GM12878 (cell line): Measurements from ENCODE around the gene PTPRM. TPM values are rescaled to one million over a fixed set of nuclear protein-coding genes. Genes with fewer than 3 reads are reported as not detected.

ENCODE experiments used
- ATAC-seq: fragments of 200-7000 bp; cut with Tn5 transposase; 3 replicates; pipeline ENCODE4 v1.9.1; 2020; ENCODE audit warnings: mild to moderate bottlenecking, moderate library complexity
- Bru-seq: library from RNA; stranded (reverse); fragments of 400-500 nt; gene quantifications from one replicate; lab custom pipeline; 2021; lab: Mats Ljungman, UMichigan
- BruChase-seq, 2 experiments: library from RNA; stranded (reverse); fragments of 400-500 nt; gene quantifications; one replicate each; lab custom pipeline; 2021; lab: Mats Ljungman, UMichigan
- BruUV-seq: library from RNA; stranded (reverse); fragments of 400-500 nt; replicated peaks from 2 replicates; lab custom pipeline; 2021; lab: Mats Ljungman, UMichigan
- CTCF ChIA-PET: fragments of 300-600 bp; sonication (Branson Sonifier 250); formaldehyde crosslinking; extraction: SDS; loops from one replicate; lab custom pipeline; 2021; ENCODE audit warnings: inconsistent platforms; lab: Yijun Ruan, JAX
- POLR2A ChIA-PET: fragments of 350-600 bp; formaldehyde crosslinking; extraction: SDS; loops from one replicate; lab custom pipeline; 2021; ENCODE audit warnings: inconsistent platforms; lab: Charles Lee
- RAD21 ChIA-PET: fragments of 300-600 bp; sonication (Branson Sonifier 250); formaldehyde crosslinking; loops from one replicate; lab custom pipeline; 2023; ENCODE audit warnings: antibody characterized with exemption; ENCODE audit not compliant: unreplicated experiment; lab: Charles Lee
- SMC1A ChIA-PET: fragments of 300-600 bp; sonication (Branson Sonifier 250); formaldehyde crosslinking; loops from one replicate; lab custom pipeline; 2023; ENCODE audit not compliant: unreplicated experiment, uncharacterized antibody; lab: Charles Lee
- DNase-seq: peaks from one replicate; pipeline ENCODE4 v3.0.0-alpha.2; 2011; ENCODE audit warnings: low read depth, low spot score
- FAIRE-seq: peaks from 3 replicates; lab custom pipeline; 2011; peaks lifted over from hg19 to GRCh38; lab: Jason Lieb, UNC
- H2AFZ ChIP-seq: 2 replicates; pipeline ENCODE4 v1.6.0; 2011; ENCODE audit warnings: low read depth, low read length, control low read depth; ENCODE audit not compliant: control insufficient read depth
- H3K27ac ChIP-seq: 2 replicates; pipeline ENCODE4 v1.5.1; 2011; ENCODE audit warnings: control low read depth; ENCODE audit not compliant: control insufficient read depth, insufficient read depth
- H3K27me3 ChIP-seq, 2 experiments: replicated peaks in 1 of 2; 2 replicates each; pipeline versions ENCODE4 v1.6.0 to v1.6.1; 2011; ENCODE audit warnings: low read length in 1 of 2; ENCODE audit not compliant: control insufficient read depth in 2 of 2, insufficient read depth in 2 of 2
- H3K36me3 ChIP-seq, 2 experiments: 2 replicates each; pipeline ENCODE4 v1.5.1; 2011; ENCODE audit warnings: low read length in 1 of 2; ENCODE audit not compliant: control insufficient read depth in 2 of 2, insufficient read depth in 2 of 2
- H3K4me1 ChIP-seq: 2 replicates; pipeline ENCODE4 v1.6.1; 2011; ENCODE audit warnings: mild to moderate bottlenecking, low read length, moderate library complexity, mixed read lengths; ENCODE audit not compliant: control insufficient read depth, insufficient read depth
- H3K4me2 ChIP-seq: 2 replicates; pipeline ENCODE4 v1.6.0; 2011; ENCODE audit warnings: control low read depth; ENCODE audit not compliant: control insufficient read depth, insufficient read depth
- H3K4me3 ChIP-seq: fragments of 200-600 bp; sonication (generic); 2 replicates; pipeline ENCODE4 v1.5.1; 2016
- H3K79me2 ChIP-seq: 2 replicates; pipeline ENCODE4 v1.6.0; 2011; ENCODE audit warnings: low read length; ENCODE audit not compliant: control insufficient read depth, insufficient read depth
- H3K9ac ChIP-seq: 2 replicates; pipeline ENCODE4 v1.8.0; 2011; ENCODE audit warnings: low read length, control low read depth, mixed read lengths; ENCODE audit not compliant: control insufficient read depth, insufficient read depth
- H3K9me3 ChIP-seq: replicated peaks from 3 replicates; pipeline ENCODE4 v1.5.1; 2011; ENCODE audit warnings: mild to moderate bottlenecking, low read length; ENCODE audit not compliant: control insufficient read depth, insufficient read depth
- H4K20me1 ChIP-seq: 2 replicates; pipeline ENCODE4 v1.6.0; 2011; ENCODE audit not compliant: control insufficient read depth, insufficient read depth
- BHLHE40 ChIP-seq, 2 experiments: fragments of 450-650 bp in 1 of 2; IDR thresholded peaks; 2 replicates each; pipeline ENCODE4 v1.6.1; 2011 to 2017; ENCODE audit warnings: low read depth in 2 of 2, borderline replicate concordance in 1 of 2, improper control_type of control experiment in 1 of 2, low read length in 1 of 2, mild to moderate bottlenecking in 1 of 2
- ESRRA ChIP-seq: IDR thresholded peaks from 2 replicates; pipeline ENCODE4 v1.6.1; 2012; ENCODE audit warnings: mild to moderate bottlenecking, low read length, improper control_type of control experiment
- IKZF1 ChIP-seq: fragments of 450-650 bp; conservative IDR thresholded peaks from 2 replicates; pipeline ENCODE4 v1.6.1; 2017; ENCODE audit warnings: antibody characterized with exemption, mild to moderate bottlenecking
- SMARCA5 ChIP-seq: fragments of 450-650 bp; IDR thresholded peaks from 2 replicates; pipeline ENCODE4 v1.6.1; 2017; ENCODE audit warnings: mild to moderate bottlenecking
- SUZ12 ChIP-seq: fragments of 200-600 bp; sonication (generic); IDR thresholded peaks from one replicate; pipeline ENCODE4 v1.6.1; 2018; ENCODE audit warnings: antibody characterized with exemption, mild to moderate bottlenecking; ENCODE audit not compliant: unreplicated experiment
- WGBS: methylation state at CpG from one replicate; pipeline ENCODE4 v1.1.6; 2016; ENCODE audit warnings: low lambda C conversion rate; ENCODE audit not compliant: insufficient replicate concordance, insufficient coverage; ENCODE audit errors: missing lambda C conversion rate; 5-methylcytosine and 5-hydroxymethylcytosine counted together
- in situ Hi-C: fragments of 300-500 bp; cut with MboI; formaldehyde crosslinking; loops from 9 replicates; pipeline ENCODE4 v1.14.3; 2018; ENCODE audit warnings: mixed read lengths
- intact Hi-C: fragments of 100-400 bp; cut with micrococcal nuclease; formaldehyde crosslinking; loops from one replicate; pipeline ENCODE4 v1.14.2; 2022; ENCODE audit not compliant: unreplicated experiment
- long read RNA-seq, 2 experiments: library from polyadenylated mRNA; unstranded; transcript quantifications; one replicate each; pipeline ENCODE4 v2.0.0, GENCODE V29; 2019 to 2020
- polyA minus RNA-seq, 3 experiments: library from RNA; depleted of rRNA, polyadenylated mRNA; stranded (reverse); fragments of >200 nt; gene quantifications; 2 replicates each; pipeline ENCODE4 v1.2.3, GENCODE V29; 2011
- polyA plus RNA-seq, 11 experiments: library from polyadenylated mRNA; depleted of rRNA in 4 of 11; unstranded in 6 of 11; stranded (reverse) in 5 of 11; fragments of >200 nt; fragmentation: Nextera tagmentation in 4 of 11; fragmentation: Illumina TruSeq in 1 of 11; extraction: Ambion mirVana in 4 of 11; extraction: Trizol in 1 of 11; gene quantifications; 1 replicate in 1 of 11; 2 replicates in 10 of 11; pipeline versions ENCODE4 v1.2.1 to v1.2.3, GENCODE V29; 2011 to 2016; ENCODE audit warnings: inconsistent platforms in 2 of 11, missing spikeins in 2 of 11, low read depth in 1 of 11
- total RNA-seq, 4 experiments: library from RNA; depleted of rRNA in 3 of 4; stranded (reverse); fragments of >200 nt in 3 of 4; fragmentation: Illumina TruSeq in 1 of 4; extraction: Trizol in 1 of 4; gene quantifications; 2 replicates each; pipeline versions ENCODE4 v1.2.1 to v1.2.3, GENCODE V29; 2013 to 2021
- TF ChIP-seq, protein P1 (sequence below), 3 experiments: IDR thresholded peaks in 2 of 3; conservative IDR thresholded peaks in 1 of 3; 2 replicates each; pipeline ENCODE4 v1.5.1; 2011; ENCODE audit warnings: low read depth in 3 of 3, low read length in 3 of 3, mild to moderate bottlenecking in 3 of 3, control low read depth in 2 of 3, moderate library complexity in 2 of 3, inconsistent platforms in 1 of 3, mixed read lengths in 1 of 3; ENCODE audit not compliant: control insufficient read depth in 2 of 3, insufficient read depth in 1 of 3; ENCODE audit errors: extremely low read depth in 1 of 3

The PTPRM gene
- 69.9 and 81.0 TPM in 2 replicates for total RNA-seq (2013; cell fraction: nucleolus; rRNA removed)
- total RNA-seq (2014; rRNA removed) (0.68 and 1.0 TPM in 2 replicates), total RNA-seq (2014; rRNA removed; fragmentation: Illumina TruSeq; extraction: Trizol) (0.60 and 0.67 TPM in 2 replicates), total RNA-seq (2021) (1.2 and 1.3 TPM in 2 replicates), polyA plus RNA-seq (2011; rRNA removed) (22.6 and 24.4 TPM in 2 replicates), polyA plus RNA-seq (2014; fragmentation: Illumina TruSeq; extraction: Trizol) (0.72 and 0.86 TPM in 2 replicates), polyA plus RNA-seq (2014; fragmentation: Nextera tagmentation; extraction: Ambion mirVana) (under 1 TPM; 0.07 to 0.13 TPM), polyA plus RNA-seq (2014; rRNA removed) (0.28 and 0.51 TPM in 2 replicates), polyA plus RNA-seq (2016; fragmentation: Nextera tagmentation; extraction: Ambion mirVana) (under 1 TPM; 0.19 to 0.54 TPM), polyA minus RNA-seq (2011; rRNA and poly(A)+ RNA removed) (22.9 TPM in 2 replicates), Bru-seq, nascent RNA (percentile 31 among the genes with signal in this experiment), BruChase-seq, experiment 1, labeled RNA remaining after a 6-hour chase (percentile 24 among the genes with signal in this experiment), BruChase-seq, experiment 2, labeled RNA remaining after a 2-hour chase (percentile 23 among the genes with signal in this experiment)
- 0.50 TPM for polyA plus RNA-seq (2011; ENCODE audit: low read depth)
- 14.4 and 17.1 TPM in 2 replicates for polyA plus RNA-seq (2011; cell fraction: cytosol; rRNA removed)
- polyA plus RNA-seq (2011; cell fraction: nucleus; rRNA removed): 63.3 and 80.8 TPM in 2 replicates
- 0.34 and 1.2 TPM in 2 replicates for polyA plus RNA-seq (2012)
- 4.6 and 11.8 TPM in 2 replicates for polyA minus RNA-seq (2011; cell fraction: cytosol; rRNA and poly(A)+ RNA removed)
- 49.7 and 50.2 TPM in 2 replicates for polyA minus RNA-seq (2011; cell fraction: nucleus; rRNA and poly(A)+ RNA removed)
- long read RNA-seq, experiment 1: 0 reads
- long read RNA-seq, experiment 2, partial matches to known transcripts: 3 of 11 reads
- long read RNA-seq, experiment 2, other reads (novel, unspliced or antisense): 8 of 11 reads

DNA sequence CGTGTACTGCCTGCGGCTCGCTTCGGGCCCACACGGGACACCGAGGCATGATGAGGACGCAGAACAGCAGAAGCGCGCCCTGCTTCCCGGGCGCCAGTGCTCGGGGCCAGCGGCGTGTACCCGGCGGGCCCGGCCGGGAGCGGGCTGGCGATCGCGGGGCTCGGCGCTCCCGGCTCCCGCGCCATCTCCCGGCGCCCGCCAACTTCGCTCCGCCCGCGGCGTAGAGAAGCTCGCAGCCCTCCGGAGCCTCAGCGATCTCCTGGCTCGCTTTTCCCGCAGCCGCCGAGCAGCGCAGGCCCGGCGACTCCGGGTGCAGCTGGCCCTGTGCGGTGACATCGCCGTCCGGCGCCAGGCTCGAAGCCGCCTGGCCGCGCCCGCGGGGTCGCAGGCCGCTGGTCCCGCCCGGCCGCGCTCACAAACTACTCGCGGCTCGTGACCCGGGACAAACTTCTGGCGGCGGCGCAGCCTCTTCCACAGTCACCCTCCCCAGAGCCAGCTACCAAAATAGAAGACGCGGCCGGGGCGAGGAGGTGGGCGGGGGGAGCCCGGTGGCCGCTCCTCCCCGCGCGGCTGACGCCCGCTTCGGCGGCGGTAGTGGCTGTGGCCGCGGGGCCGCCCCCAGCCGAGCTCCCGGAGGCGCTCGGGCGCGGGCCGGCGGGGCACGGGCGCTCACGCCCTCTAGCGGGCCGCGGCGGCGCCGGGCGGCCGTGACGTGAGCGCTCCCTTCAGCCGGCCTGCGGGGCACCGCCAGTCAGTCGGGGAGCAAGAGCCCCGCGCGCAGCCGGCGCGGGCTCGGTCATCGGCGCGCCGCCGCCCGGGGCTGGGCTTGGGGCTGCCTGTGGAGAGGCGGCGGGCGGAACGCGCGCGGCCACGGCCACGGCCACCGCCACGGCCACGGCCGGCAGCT is at the start of gene PTPRM:
TSS of gene PTPRM (plus strand) at position 750 of the 907 bp plus-strand sequence. CDS start 503 bp downstream, outside the sequence.
- in situ Hi-C loops: no loop called here
- ChIA-PET POLR2A (no interaction called here), SMC1A (no interaction called here), CTCF (interaction anchor here (0.9 to 1.1 kb wide), 4 partner anchors 8 to 238 kb away, joined by 3 to 4 read pairs (median 3); no protein-coding TSS in a partner anchor), RAD21 (interaction anchor here (1.0 kb wide), 1 partner anchor 8 kb away, joined by 3 read pairs; no protein-coding TSS in a partner anchor)
- peak within 1 kb of the TSS; percentile 71; the same call in 1 of the 2 replicates for H3K4me2 ChIP-seq
- 44% methylated on average over 37 of the region's 139 CpGs for WGBS
- intact Hi-C loops: loop anchor here (2.0 kb wide), 1 partner anchor 346 kb away; no protein-coding TSS in a partner anchor
- TF ChIP-seq SMARCA5: 0 out of 2 replicates have a peak, but pooled peaks have one; percentile 33
- peak; percentile 33 for TF ChIP-seq IKZF1
- peak; percentile 93 for TF ChIP-seq SUZ12
- TF ChIP-seq, protein P1, sequence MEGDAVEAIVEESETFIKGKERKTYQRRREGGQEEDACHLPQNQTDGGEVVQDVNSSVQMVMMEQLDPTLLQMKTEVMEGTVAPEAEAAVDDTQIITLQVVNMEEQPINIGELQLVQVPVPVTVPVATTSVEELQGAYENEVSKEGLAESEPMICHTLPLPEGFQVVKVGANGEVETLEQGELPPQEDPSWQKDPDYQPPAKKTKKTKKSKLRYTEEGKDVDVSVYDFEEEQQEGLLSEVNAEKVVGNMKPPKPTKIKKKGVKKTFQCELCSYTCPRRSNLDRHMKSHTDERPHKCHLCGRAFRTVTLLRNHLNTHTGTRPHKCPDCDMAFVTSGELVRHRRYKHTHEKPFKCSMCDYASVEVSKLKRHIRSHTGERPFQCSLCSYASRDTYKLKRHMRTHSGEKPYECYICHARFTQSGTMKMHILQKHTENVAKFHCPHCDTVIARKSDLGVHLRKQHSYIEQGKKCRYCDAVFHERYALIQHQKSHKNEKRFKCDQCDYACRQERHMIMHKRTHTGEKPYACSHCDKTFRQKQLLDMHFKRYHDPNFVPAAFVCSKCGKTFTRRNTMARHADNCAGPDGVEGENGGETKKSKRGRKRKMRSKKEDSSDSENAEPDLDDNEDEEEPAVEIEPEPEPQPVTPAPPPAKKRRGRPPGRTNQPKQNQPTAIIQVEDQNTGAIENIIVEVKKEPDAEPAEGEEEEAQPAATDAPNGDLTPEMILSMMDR (IDR thresholded peaks at IDR 0.05 in 2 of 3, conservative IDR thresholded peaks at IDR 0.05 in 1 of 3; ENCODE audit: control insufficient read depth in 2 of 3, extremely low read depth in 1 of 3, insufficient read depth in 1 of 3, low read depth in 3 of 3, low read length in 3 of 3): peak in 2 of 3 experiments; percentile 32 to 47; a peak in 3 of 6 replicates
- TF ChIP-seq ESRRA: no peak
- TF ChIP-seq BHLHE40 (IDR thresholded peaks at IDR 0.05; ENCODE audit: borderline replicate concordance in 1 of 2, low read depth in 2 of 2, low read length in 1 of 2): peak in 1 of 2 experiments; percentile 57; a peak in 1 of 4 replicates
- H3K9ac ChIP-seq: no peak within 1 kb of the TSS
- H4K20me1 ChIP-seq: no peaks in the 10 kb centered on the region
- H3K4me3 ChIP-seq: no peak within 1 kb of the TSS
- H3K4me1 ChIP-seq: no peaks in the 10 kb centered on the region
- no peak for DNase-seq
- H3K36me3 ChIP-seq: no peaks in the 10 kb centered on the region
- no peak for FAIRE-seq
- H3K27me3 ChIP-seq: peaks cover 0 to 12% of the 10 kb centered on the region in 2 experiments; a peak in 3 of 4 replicates
- no peaks in the 10 kb centered on the region for H3K79me2 ChIP-seq
- H3K9me3 ChIP-seq: no peaks in the 10 kb centered on the region; the same call in 2 of the 3 replicates
- peak; percentile 95 for ATAC-seq
- H3K27ac ChIP-seq: no peak within 1 kb of the TSS
- H2AFZ ChIP-seq: peak within 1 kb of the TSS; percentile 17; the same call in 1 of the 2 replicates
- no TSS peak for BruUV-seq
